DND-41 (cell line): ENCODE measurements around the gene TET1.

Experiments used
- CTCF ChIP-seq: IDR thresholded peaks from 2 replicates; pipeline ENCODE4 v1.5.1; 2012; ENCODE audit warnings: borderline replicate concordance, low read length, moderate library complexity, mild to moderate bottlenecking; ENCODE audit not compliant: poor library complexity, severe bottlenecking; ENCODE audit errors: extremely low read depth
- EZH2 ChIP-seq: IDR thresholded peaks from 3 replicates; pipeline ENCODE4 v1.6.1; 2012; ENCODE audit warnings: borderline replicate concordance, low read depth, mild to moderate bottlenecking, moderate library complexity, low read length, inconsistent platforms; ENCODE audit not compliant: severe bottlenecking

GRCh38 chr10:68517188-68517587 lies 42.9 kb upstream of the TET1 start:
- no peak for TF ChIP-seq EZH2
- TF ChIP-seq CTCF, result no peak
